Heart left ventricle (tissue), 13 donors: ENCODE data around the gene MBP.

Experiments used
- POLR2A ChIP-seq, 2 donors: fragments of 450-650 bp; IDR thresholded peaks; one replicate each; pipeline ENCODE4 v1.6.1; 2017; ENCODE audit warnings: antibody characterized with exemption in 2 of 2, mild to moderate bottlenecking in 2 of 2, moderate library complexity in 2 of 2
- TF ChIP-seq, protein P1 (sequence below), 12 donors: fragments of 200-600 bp; sonication (generic) in 4 of 12; IDR thresholded peaks; one replicate each; pipeline versions ENCODE4 v1.5.0 to v1.8.0; 2018 to 2022; ENCODE audit warnings: antibody characterized with exemption in 12 of 12, mild to moderate bottlenecking in 5 of 12
- donor health status: ischemic (EF 13 %, LVEDD 7.1; RV severe dilation, severe dysfunction).
- donor health status: DM: no; HTN: yes; CAD: no.
- donor health status: DM: no; HTN: no; CAD: no.
- donor health status: ischemic (EF 25% LVEDD 6.9; RV normal size, moderate dysfunction).
- donor health status: ischemic (EF 25% LVEDD 5.7; RV mildly dilated, moderate dysfunction).
- donor health status: ischemic (EF 35%, LVEDD 5.7; RV mildly dilated, moderate dysfunction).
- donor health status: nonischemic (EF 11% LVEDD 7.7; RV severe dilation, severe dysfunction).
- donor health status: DM: yes; HTN: yes; CAD: no.
- donor health status: PGD.
- donor health status: ischemic (EF 29% LVEDD 5.4; RV normal size, mild dysfunction).
- donor health status: nonischemic (EF 23%, LVEDD 6.1; RV moderate dilation, normal function).

DNA sequence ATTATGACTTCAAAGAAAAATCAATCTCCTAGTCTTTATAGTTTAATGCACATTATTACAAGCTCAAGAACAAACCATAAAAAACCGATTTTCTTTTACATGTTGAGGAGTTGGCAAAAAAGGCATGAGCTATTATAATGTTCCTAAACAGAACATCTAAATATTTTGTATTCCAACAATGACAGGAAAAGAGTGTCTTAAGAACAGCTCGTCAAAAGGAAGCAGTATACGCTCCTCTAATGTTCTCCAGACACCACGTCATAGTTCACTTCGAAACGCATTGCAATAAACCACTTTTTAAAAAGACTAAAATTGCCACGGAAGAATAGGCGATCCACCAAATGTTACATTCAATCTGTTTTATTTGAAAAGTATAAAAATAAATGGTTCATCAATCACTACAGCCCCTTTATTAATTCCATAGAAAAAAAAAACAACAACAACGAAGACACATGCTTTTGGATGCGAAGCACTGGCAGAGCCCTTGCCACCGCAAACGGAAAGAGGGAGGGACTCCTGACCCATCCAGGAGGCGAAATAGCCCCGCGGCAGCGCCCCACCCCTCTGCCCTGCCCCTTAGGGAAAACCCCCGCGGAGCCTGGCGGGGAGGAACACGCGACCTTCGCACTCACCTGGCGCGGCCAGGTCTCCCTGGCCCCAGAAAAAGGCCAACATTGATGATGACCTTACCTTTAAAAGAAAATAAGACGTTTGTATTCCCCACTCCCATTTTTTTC lies 45.8 kb downstream of the MBP start:
- TF ChIP-seq, protein P1, sequence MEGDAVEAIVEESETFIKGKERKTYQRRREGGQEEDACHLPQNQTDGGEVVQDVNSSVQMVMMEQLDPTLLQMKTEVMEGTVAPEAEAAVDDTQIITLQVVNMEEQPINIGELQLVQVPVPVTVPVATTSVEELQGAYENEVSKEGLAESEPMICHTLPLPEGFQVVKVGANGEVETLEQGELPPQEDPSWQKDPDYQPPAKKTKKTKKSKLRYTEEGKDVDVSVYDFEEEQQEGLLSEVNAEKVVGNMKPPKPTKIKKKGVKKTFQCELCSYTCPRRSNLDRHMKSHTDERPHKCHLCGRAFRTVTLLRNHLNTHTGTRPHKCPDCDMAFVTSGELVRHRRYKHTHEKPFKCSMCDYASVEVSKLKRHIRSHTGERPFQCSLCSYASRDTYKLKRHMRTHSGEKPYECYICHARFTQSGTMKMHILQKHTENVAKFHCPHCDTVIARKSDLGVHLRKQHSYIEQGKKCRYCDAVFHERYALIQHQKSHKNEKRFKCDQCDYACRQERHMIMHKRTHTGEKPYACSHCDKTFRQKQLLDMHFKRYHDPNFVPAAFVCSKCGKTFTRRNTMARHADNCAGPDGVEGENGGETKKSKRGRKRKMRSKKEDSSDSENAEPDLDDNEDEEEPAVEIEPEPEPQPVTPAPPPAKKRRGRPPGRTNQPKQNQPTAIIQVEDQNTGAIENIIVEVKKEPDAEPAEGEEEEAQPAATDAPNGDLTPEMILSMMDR (IDR thresholded peaks at IDR 0.05): no peak
- TF ChIP-seq POLR2A (IDR thresholded peaks at IDR 0.05): no peak
